Cardiac muscle cell (in vitro differentiated cells and primary cell): ENCODE results near the gene ADRA2C. TPM values are rescaled to one million over a fixed set of nuclear protein-coding genes. Genes with fewer than 3 reads are reported as not detected.

Experiments
- DNase-seq, 2 donors: peaks; one replicate each; pipeline versions ENCODE4 v3.0.0 to v3.0.0-alpha.2; 2010 to 2017; ENCODE audit warnings: low read depth in 1 of 2, low spot score in 1 of 2
- H3K27ac ChIP-seq: fragments of 200-600 bp; sonication (generic); 2 replicates; pipeline ENCODE4 v1.5.1; 2016
- H3K27me3 ChIP-seq: fragments of 200-600 bp; sonication (generic); 2 replicates; pipeline ENCODE4 v1.6.0; 2016; ENCODE audit warnings: control low read depth
- H3K36me3 ChIP-seq: fragments of 200-600 bp; sonication (generic); 2 replicates; pipeline ENCODE4 v1.5.1; 2016; ENCODE audit warnings: control low read depth
- H3K4me1 ChIP-seq: fragments of 200-600 bp; sonication (generic); 2 replicates; pipeline ENCODE4 v1.8.1; 2017; ENCODE audit warnings: low read depth, mild to moderate bottlenecking, mixed run types
- H3K4me3 ChIP-seq: fragments of 200-600 bp; sonication (generic); 2 replicates; pipeline ENCODE4 v1.5.1; 2016; ENCODE audit warnings: mild to moderate bottlenecking
- H3K9me3 ChIP-seq: fragments of 200-600 bp; sonication (generic); 2 replicates; pipeline ENCODE4 v1.5.1; 2017; ENCODE audit warnings: low read depth, mild to moderate bottlenecking, control low read depth
- polyA plus RNA-seq: library from polyadenylated mRNA; unstranded; fragments of >200 nt; fragmentation: Nextera tagmentation; extraction: Ambion mirVana; gene quantifications from 2 replicates; pipeline ENCODE4 v1.2.1, GENCODE V29; 2016
- total RNA-seq: library from RNA; depleted of rRNA; stranded (reverse); fragments of >200 nt; gene quantifications from 2 replicates; pipeline ENCODE4 v1.2.3, GENCODE V29; 2016
- TF ChIP-seq, protein P1 (sequence below): IDR thresholded peaks from 2 replicates; pipeline ENCODE4 v1.5.1; 2012; ENCODE audit warnings: low read depth, mild to moderate bottlenecking, low read length

The ADRA2C gene
- total and polyA plus RNA-seq, 2 experiments from 2014 or later, result 8.5 to 8.6 TPM

DNA sequence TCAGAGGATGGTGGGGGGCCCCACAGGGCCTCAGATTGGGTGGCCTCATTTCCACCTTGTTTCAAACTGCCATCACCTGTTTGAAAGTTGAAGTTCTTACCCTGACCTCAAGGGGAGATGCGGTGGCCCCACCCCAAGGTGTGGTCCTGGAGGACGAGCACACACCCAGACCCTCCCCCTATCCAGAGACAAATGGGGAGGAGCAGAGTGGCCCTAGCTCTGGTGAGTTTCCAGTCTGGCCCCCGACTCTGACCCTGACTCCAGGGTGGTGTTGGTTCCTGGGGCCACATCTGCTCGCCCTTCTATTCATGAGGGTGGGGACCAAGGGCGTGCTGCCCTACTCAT, 36.3 kb upstream of the ADRA2C start:
- Histone ChIP-seq H3K27me3 (peaks cover 23% of the 10 kb centered on the region), H3K36me3 (no peaks in the 10 kb centered on the region), H3K27ac (no peak overlapping the region), H3K4me3 (no peak overlapping the region), H3K4me1 (no peaks in the 10 kb centered on the region), H3K9me3 (no peaks in the 10 kb centered on the region)
- DNase-seq, result no peak
- TF ChIP-seq, protein P1, sequence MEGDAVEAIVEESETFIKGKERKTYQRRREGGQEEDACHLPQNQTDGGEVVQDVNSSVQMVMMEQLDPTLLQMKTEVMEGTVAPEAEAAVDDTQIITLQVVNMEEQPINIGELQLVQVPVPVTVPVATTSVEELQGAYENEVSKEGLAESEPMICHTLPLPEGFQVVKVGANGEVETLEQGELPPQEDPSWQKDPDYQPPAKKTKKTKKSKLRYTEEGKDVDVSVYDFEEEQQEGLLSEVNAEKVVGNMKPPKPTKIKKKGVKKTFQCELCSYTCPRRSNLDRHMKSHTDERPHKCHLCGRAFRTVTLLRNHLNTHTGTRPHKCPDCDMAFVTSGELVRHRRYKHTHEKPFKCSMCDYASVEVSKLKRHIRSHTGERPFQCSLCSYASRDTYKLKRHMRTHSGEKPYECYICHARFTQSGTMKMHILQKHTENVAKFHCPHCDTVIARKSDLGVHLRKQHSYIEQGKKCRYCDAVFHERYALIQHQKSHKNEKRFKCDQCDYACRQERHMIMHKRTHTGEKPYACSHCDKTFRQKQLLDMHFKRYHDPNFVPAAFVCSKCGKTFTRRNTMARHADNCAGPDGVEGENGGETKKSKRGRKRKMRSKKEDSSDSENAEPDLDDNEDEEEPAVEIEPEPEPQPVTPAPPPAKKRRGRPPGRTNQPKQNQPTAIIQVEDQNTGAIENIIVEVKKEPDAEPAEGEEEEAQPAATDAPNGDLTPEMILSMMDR, result no peak

DNA sequence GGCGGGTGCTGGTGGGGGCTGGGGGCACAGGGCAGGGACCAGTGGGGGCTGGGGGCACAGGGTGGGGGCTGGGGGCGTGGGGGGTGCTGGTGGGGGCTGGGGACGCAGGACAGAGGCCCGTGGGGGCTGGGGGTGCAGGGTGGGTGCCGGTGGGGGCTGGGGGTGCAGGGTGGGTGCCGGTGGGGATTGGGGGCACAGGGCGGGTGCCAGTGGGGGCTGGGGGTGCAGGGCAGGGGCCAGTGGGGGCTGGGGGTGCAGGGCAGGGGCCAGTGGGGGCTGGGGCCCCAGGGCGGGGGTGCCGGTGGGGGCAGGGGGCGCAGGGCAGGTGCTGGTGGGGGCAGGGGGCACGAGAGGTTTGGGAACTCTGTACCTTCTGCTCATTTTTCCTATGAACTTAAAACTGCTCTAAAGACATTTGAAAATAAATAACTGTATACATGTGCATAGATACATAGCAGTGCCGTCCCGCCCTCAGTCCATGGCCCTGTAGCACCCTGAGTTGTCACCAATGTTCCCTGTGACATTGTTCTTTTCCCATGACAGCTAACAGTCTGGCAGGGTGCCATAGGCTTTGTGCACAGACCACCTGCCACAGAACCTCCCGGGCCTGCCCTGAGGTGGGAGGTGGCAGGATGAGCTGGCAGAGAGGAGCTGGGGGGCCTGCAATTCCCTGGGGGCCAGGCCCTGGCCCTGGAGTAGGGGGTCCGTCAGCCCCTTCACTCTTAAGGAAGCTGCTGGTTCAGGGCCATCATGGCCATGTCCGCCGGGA, 35.6 kb upstream of the ADRA2C start:
- Histone ChIP-seq H3K4me3 (no peak overlapping the region), H3K36me3 (no peaks in the 10 kb centered on the region), H3K9me3 (no peaks in the 10 kb centered on the region), H3K27ac (no peak overlapping the region), H3K27me3 (peaks cover 16% of the 10 kb centered on the region), H3K4me1 (no peaks in the 10 kb centered on the region)
- TF ChIP-seq, protein P1, result no peak
- DNase-seq, result no peak

DNA sequence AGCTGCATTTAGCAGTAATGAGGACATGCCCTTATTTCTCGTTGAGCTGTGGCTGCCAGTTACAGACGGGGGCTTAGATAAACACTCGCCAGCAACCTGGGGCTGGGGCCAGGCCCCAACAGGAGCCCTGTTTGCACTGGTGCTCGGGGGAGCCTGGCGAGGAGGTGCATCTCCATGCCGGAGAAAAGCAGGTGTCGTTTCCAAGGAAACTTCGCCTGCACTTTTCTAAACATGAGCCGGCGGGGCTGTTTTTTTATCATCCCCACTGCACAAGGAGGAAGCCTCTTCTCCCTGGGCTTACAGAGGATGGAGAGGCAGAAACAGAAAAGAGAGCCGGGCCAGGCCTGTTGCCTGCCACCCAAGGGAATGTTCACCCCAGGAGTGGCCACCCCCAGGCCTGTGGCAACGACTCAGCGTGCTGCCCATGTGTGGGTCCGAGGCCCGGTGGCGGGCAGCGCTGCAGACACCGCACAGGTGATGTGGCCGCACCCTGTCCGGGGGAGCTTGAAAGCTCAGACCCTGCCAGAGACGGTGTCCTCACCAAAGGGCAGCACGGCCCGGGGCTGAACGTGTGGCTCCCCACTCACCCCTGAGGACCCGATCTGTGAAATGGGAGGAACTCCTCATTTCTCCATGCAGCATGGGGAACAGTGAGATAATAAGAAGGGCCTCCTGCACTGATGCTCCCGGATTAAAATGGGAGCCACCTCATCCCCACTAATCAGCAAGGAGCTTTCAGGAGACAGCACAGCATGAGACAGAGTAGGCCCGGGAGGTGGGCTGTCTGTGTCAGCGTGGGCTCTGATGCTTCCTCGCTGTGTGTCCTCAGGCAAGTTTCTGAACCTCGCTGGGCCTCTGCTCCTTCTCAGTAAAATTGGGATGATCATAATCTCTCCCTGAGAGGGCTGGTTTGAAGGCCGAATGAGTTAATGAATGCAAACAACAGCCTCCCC, 33.8 kb upstream of the ADRA2C start:
- H3K4me1 ChIP-seq, result no peaks in the 10 kb centered on the region
- H3K27ac ChIP-seq, result no peak overlapping the region
- TF ChIP-seq, protein P1, result no peak
- no peak overlapping the region for H3K4me3 ChIP-seq
- no peaks in the 10 kb centered on the region for H3K27me3 ChIP-seq
- DNase-seq, result no peak
- H3K36me3 ChIP-seq, result no peaks in the 10 kb centered on the region
- no peaks in the 10 kb centered on the region for H3K9me3 ChIP-seq

DNA sequence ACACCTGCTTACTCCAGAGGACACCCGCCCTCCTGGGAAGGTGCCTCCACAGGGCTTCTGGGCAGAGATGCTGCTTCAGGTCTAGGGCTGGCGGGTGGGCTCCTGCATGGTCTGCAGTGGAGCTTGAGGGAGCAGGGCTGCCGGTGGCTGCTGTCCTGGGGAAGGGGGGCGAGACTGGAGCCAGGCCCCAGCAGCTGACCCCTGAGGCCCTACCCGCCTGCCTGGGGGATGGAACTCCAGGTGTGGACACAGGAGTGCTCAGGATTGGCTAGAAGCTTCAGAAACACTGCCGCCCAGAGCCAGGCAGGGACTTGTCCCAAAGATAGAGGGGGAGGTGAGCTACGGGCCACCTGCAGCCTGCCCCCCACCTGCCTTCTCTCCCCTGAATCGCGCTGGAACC, 33.0 kb upstream of the ADRA2C start:
- H3K4me3 ChIP-seq, result no peak overlapping the region
- no peaks in the 10 kb centered on the region for H3K36me3 ChIP-seq
- no peaks in the 10 kb centered on the region for H3K9me3 ChIP-seq
- no peak overlapping the region for H3K27ac ChIP-seq
- TF ChIP-seq, protein P1, result no peak
- no peaks in the 10 kb centered on the region for H3K27me3 ChIP-seq
- no peak for DNase-seq
- H3K4me1 ChIP-seq, result no peaks in the 10 kb centered on the region

DNA sequence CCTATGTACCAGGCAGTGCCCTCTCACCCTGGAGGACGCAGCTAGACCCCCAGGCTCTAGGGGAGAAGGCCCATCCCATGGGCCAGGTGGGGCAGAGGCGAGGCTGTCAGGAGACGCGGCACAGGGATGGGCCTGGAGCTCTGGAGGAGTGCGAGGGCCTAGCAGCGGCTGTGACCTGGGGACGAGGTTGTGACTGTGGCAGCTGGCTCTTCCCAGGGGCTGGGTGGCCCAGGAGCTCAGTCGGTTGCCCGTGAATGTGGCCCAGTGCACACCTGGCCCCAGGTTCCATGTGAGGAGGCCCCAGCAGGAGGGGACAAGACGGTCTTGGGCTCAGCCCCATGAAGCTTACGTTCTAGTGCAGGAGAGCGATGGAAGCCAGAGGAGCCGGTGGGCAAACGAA, 31.0 kb upstream of the ADRA2C start:
- DNase-seq, result no peak
- TF ChIP-seq, protein P1, result no peak
- Histone ChIP-seq H3K4me1 (no peaks in the 10 kb centered on the region), H3K9me3 (no peaks in the 10 kb centered on the region), H3K36me3 (no peaks in the 10 kb centered on the region), H3K4me3 (no peak overlapping the region), H3K27me3 (no peaks in the 10 kb centered on the region), H3K27ac (no peak overlapping the region)
